ENCODE measurements around the gene WFDC1. TPM values are rescaled to one million over a fixed set of nuclear protein-coding genes. Genes with fewer than 3 reads are reported as not detected.

Gene WFDC1
- polyA plus RNA-seq, 1 of the 3 experiments (the other 2 are of a cell fraction) = 0.03 TPM

DNA sequence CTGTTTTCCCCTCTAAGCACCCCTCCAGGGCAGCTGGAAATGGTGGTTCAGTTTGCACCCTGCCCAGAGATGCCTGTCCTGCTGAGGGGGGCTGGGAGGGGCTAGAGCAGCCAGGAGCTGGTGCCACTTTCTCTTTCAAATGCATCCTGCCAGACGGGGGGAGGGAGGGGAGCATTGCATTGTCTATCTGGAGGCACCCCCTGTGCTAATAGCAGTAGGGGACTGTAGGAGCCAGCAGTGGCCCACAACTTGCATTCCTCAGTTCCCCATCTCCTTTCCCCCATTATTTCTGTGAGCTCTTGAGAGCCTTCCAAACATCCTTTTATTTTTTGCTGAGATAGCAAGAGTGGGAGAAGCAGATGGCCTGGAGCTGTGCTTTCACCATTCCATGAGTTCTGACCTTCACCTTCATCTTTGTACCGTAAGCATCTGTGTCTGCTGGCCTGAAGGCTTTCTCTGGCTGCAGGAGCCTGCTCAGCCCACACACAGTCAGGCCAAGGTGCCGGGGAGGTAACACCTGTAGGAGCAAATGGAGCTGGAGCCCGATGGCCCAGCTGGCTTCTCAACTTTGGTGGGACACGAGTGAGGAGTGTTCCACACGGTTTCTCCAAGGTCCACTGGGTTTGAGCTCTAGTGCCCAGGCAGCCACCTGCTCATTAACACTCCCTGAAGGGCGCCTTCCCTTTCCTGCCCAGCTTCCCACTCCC, 5.2 kb downstream of the WFDC1 start:
- Histone ChIP-seq H3K4me3 (ENCODE audit: low read depth in 2 of 2, low read length in 1 of 2) (no peak overlapping the region), H3K9me2 (no peaks in the 10 kb centered on the region), H3F3A (replicated peaks; ENCODE audit: insufficient read depth) (no peaks in the 10 kb centered on the region), H3K4me2 (no peak overlapping the region), H4K20me1 (ENCODE audit: insufficient read depth) (no peaks in the 10 kb centered on the region), H3K9ac (no peak overlapping the region), H3K79me2 (ENCODE audit: insufficient read depth) (no peaks in the 10 kb centered on the region), H3K9me3 (no peaks in the 10 kb centered on the region), H3K27ac (ENCODE audit: low read depth in 2 of 2, low read length in 1 of 2) (no peak overlapping the region), H3K36me3 (replicated peaks in 1 of 2; ENCODE audit: control insufficient read depth in 1 of 2, insufficient read depth in 2 of 2, low read length in 1 of 2) (no peaks in the 10 kb centered on the region), H3K27me3 (ENCODE audit: insufficient read depth) (peaks cover 14% of the 10 kb centered on the region), H2AFZ (ENCODE audit: low read depth) (no peak overlapping the region), H3K4me1 (ENCODE audit: control insufficient read depth in 1 of 2, insufficient read depth in 2 of 2, low read depth in 1 of 2, low read length in 1 of 2) (peaks cover 3 to 5% of the 10 kb centered on the region in 2 experiments; a peak in 2 of 4 replicates)
- 46% methylated on average over 5 of the region's 7 CpGs for WGBS (ENCODE audit: low lambda C conversion rate)
- DNase-seq = no peak
- ChIA-PET CTCF (interaction anchor here (1.0 to 2.0 kb wide), 4 partner anchors 8 to 23 kb away, joined by 3 to 11 read pairs (median 4); no protein-coding TSS in a partner anchor), POLR2A (no interaction called here)
- TF ChIP-seq USF1 (IDR thresholded peaks at IDR 0.05; ENCODE audit: borderline replicate concordance, low read depth) (no peak), FOXM1 (IDR thresholded peaks at IDR 0.05; ENCODE audit: low read depth) (no peak), TCF12 (IDR thresholded peaks at IDR 0.05) (no peak)

DNA sequence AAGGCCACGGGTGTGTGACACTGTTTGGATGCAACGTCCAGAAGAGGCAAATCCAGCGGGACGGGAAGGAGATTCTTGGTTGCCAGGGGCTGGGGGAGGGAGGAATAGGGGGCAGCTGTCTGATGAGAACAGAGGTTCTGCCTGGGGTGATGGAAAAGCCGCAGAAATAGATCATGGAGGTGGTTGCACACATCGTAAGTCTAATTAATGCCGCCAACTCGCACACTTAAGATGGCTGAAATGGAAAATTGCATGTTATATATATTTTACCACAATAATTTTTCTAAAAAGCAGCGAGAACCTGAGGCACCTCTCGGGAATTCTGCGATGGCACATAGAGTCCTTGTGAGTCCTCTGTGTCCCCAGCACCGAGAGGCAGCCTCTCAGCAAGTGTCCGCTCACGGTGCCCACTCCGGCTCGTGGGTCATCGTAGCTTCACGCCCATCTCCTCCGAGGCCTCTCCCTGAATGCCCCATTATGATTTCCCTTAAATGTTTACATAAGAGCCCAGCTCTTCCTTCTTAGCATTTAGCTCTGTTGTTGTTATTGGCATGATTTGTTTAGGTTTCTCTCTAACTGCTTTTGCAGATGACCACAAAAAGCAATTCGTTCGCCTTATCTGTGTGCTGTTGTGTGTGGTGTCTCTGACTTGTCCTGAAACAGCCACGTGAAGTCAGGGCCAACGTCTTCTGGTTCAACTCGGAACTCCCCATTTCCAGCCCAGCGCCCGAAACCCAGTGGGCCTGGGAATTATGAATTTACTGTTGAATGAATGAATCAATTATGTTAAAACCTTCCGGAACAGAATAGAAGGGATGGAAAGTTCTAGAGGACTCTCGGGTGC, 7.7 kb downstream of the WFDC1 start:
- no peaks in the 10 kb centered on the region for H3K79me2 ChIP-seq (ENCODE audit: insufficient read depth)
- H3K27me3 ChIP-seq (ENCODE audit: insufficient read depth) = peaks cover 18% of the 10 kb centered on the region; the same call in 1 of the 2 replicates
- no peaks in the 10 kb centered on the region for H3K36me3 ChIP-seq (replicated peaks in 1 of 2; ENCODE audit: control insufficient read depth in 1 of 2, insufficient read depth in 2 of 2, low read length in 1 of 2)
- CTCF ChIA-PET = interaction anchor here (0.8 kb wide), 1 partner anchor 182 kb away, joined by 3 read pairs; no protein-coding TSS in a partner anchor
- no peak for TF ChIP-seq TAF1 (IDR thresholded peaks at IDR 0.05; ENCODE audit: borderline replicate concordance, low read depth, low read length)
- TF ChIP-seq RCOR1 (IDR thresholded peaks at IDR 0.05; ENCODE audit: low read length) = no peak
- TF ChIP-seq YY1 (IDR thresholded peaks at IDR 0.05; ENCODE audit: low read depth) = no peak
- TF ChIP-seq POLR2AphosphoS5 (IDR thresholded peaks at IDR 0.05; ENCODE audit: low read depth, low read length) = no peak
- no peaks in the 10 kb centered on the region for H3K4me1 ChIP-seq (ENCODE audit: control insufficient read depth in 1 of 2, insufficient read depth in 2 of 2, low read depth in 1 of 2, low read length in 1 of 2)
- DNase-seq = no peak
- POLR2A ChIA-PET = no interaction called here
- H3K27ac ChIP-seq (ENCODE audit: low read depth in 2 of 2, low read length in 1 of 2) = no peak overlapping the region
- WGBS (ENCODE audit: low lambda C conversion rate) = 61% methylated on average over 28 of the region's 28 CpGs
- no peaks in the 10 kb centered on the region for H3K9me2 ChIP-seq
- no peak overlapping the region for H2AFZ ChIP-seq (ENCODE audit: low read depth)
- H4K20me1 ChIP-seq (ENCODE audit: insufficient read depth) = no peaks in the 10 kb centered on the region
- no peak overlapping the region for H3K9ac ChIP-seq
- H3K4me3 ChIP-seq (ENCODE audit: low read depth in 2 of 2, low read length in 1 of 2) = no peak overlapping the region
- H3K4me2 ChIP-seq = no peak overlapping the region
- no peaks in the 10 kb centered on the region for H3F3A ChIP-seq (replicated peaks; ENCODE audit: insufficient read depth)
- H3K9me3 ChIP-seq = no peaks in the 10 kb centered on the region

- WGBS (ENCODE audit: low lambda C conversion rate) = 70% methylated on average over 8 of the region's 8 CpGs
Measured at GRCh38 chr16:84303023-84303422, 8.3 kb downstream of the WFDC1 start.

More at GRCh38 chr16:84303023-84303422, 8.3 kb downstream of the WFDC1 start:
- no peak for DNase-seq
- Histone ChIP-seq H3K27ac (ENCODE audit: low read depth in 2 of 2, low read length in 1 of 2) (no peak overlapping the region), H3K9ac (no peak overlapping the region), H2AFZ (ENCODE audit: low read depth) (no peak overlapping the region), H3K79me2 (ENCODE audit: insufficient read depth) (no peaks in the 10 kb centered on the region), H4K20me1 (ENCODE audit: insufficient read depth) (no peaks in the 10 kb centered on the region), H3K4me3 (ENCODE audit: low read depth in 2 of 2, low read length in 1 of 2) (no peak overlapping the region), H3K36me3 (replicated peaks in 1 of 2; ENCODE audit: control insufficient read depth in 1 of 2, insufficient read depth in 2 of 2, low read length in 1 of 2) (no peaks in the 10 kb centered on the region), H3K4me2 (no peak overlapping the region), H3K27me3 (ENCODE audit: insufficient read depth) (peaks cover 18% of the 10 kb centered on the region; the same call in 1 of the 2 replicates), H3K9me2 (no peaks in the 10 kb centered on the region), H3K9me3 (no peaks in the 10 kb centered on the region), H3F3A (replicated peaks; ENCODE audit: insufficient read depth) (no peaks in the 10 kb centered on the region), H3K4me1 (ENCODE audit: control insufficient read depth in 1 of 2, insufficient read depth in 2 of 2, low read depth in 1 of 2, low read length in 1 of 2) (no peaks in the 10 kb centered on the region)
- ChIA-PET CTCF (interaction anchor here (0.7 kb wide), 1 partner anchor 8 kb away, joined by 3 read pairs; the partner anchor contains the start of gene WFDC1), POLR2A (no interaction called here)
- TF ChIP-seq JUND (IDR thresholded peaks at IDR 0.05) = no peak
- TF ChIP-seq RCOR1 (IDR thresholded peaks at IDR 0.05; ENCODE audit: low read length) = no peak
- TF ChIP-seq TAF1 (IDR thresholded peaks at IDR 0.05; ENCODE audit: borderline replicate concordance, low read depth, low read length) = no peak
- TF ChIP-seq CHD2 (IDR thresholded peaks at IDR 0.05; ENCODE audit: low read length, partially characterized antibody) = no peak
- TF ChIP-seq RXRA (IDR thresholded peaks at IDR 0.05; ENCODE audit: borderline replicate concordance, low read depth) = no peak
- TF ChIP-seq, protein P1, sequence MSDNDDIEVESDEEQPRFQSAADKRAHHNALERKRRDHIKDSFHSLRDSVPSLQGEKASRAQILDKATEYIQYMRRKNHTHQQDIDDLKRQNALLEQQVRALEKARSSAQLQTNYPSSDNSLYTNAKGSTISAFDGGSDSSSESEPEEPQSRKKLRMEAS (IDR thresholded peaks at IDR 0.05; ENCODE audit: low read depth) = no peak
- TF ChIP-seq POLR2AphosphoS5 (IDR thresholded peaks at IDR 0.05; ENCODE audit: low read depth, low read length) = no peak
